WTC11 (cell line): ENCODE measurements around the gene NXT1. TPM values are rescaled to one million over a fixed set of nuclear protein-coding genes. Genes with fewer than 3 reads are reported as not detected.

ENCODE experiments used
- ATAC-seq: fragments of 200-7000 bp; cut with Tn5 transposase; 2 replicates; pipeline ENCODE4 v1.10.0; 2021; ENCODE audit warnings: mild to moderate bottlenecking, moderate library complexity
- CTCF ChIA-PET: fragments of 300-600 bp; sonication (Branson Sonifier 250); formaldehyde crosslinking; loops from one replicate; lab custom pipeline; 2021; ENCODE audit warnings: antibody characterized with exemption; lab: Charles Lee
- POLR2A ChIA-PET: fragments of 350-600 bp; sonication (Branson Sonifier 250); formaldehyde crosslinking; loops from one replicate; lab custom pipeline; 2021; ENCODE audit warnings: antibody characterized with exemption; lab: Charles Lee
- DNase-seq: peaks from one replicate; pipeline ENCODE4 v3.0.0; 2021; ENCODE audit warnings: low spot score
- H3K27ac Mint-ChIP-seq: 2 replicates; pipeline ENCODE4 v1.8.0; 2021; ENCODE audit warnings: mixed read lengths
- H3K27me3 Mint-ChIP-seq: 2 replicates; pipeline ENCODE4 v1.8.0; 2021; ENCODE audit warnings: low read depth, mild to moderate bottlenecking, moderate library complexity, mixed read lengths
- H3K36me3 Mint-ChIP-seq: 2 replicates; pipeline ENCODE4 v1.8.0; 2021; ENCODE audit warnings: mixed read lengths
- H3K4me1 Mint-ChIP-seq: 2 replicates; pipeline ENCODE4 v1.8.0; 2022; ENCODE audit warnings: mixed read lengths
- H3K4me3 Mint-ChIP-seq: 2 replicates; pipeline ENCODE4 v1.8.0; 2021; ENCODE audit warnings: mild to moderate bottlenecking, moderate library complexity, mixed read lengths
- H3K9me3 Mint-ChIP-seq: 2 replicates; pipeline ENCODE4 v1.8.0; 2021; ENCODE audit warnings: mixed read lengths
- ETV6 ChIP-seq: sonication (generic); formaldehyde crosslinking; IDR thresholded peaks from 2 replicates; pipeline ENCODE4 v1.8.1; 2022; ENCODE audit warnings: mild to moderate bottlenecking, missing genetic modification reagents
- GABPB1 ChIP-seq: sonication (generic); formaldehyde crosslinking; IDR thresholded peaks from 2 replicates; pipeline ENCODE4 v1.8.1; 2023; ENCODE audit warnings: mild to moderate bottlenecking, missing genetic modification reagents
- IRF2 ChIP-seq: sonication (generic); formaldehyde crosslinking; IDR thresholded peaks from 2 replicates; pipeline ENCODE4 v1.8.0; 2022; ENCODE audit warnings: low read depth, missing genetic modification reagents, borderline replicate concordance
- JUN ChIP-seq: sonication (generic); formaldehyde crosslinking; IDR thresholded peaks from 2 replicates; pipeline ENCODE4 v1.8.0; 2023; ENCODE audit warnings: mild to moderate bottlenecking, missing genetic modification reagents
- KAT7 ChIP-seq: sonication (generic); formaldehyde crosslinking; IDR thresholded peaks from 2 replicates; pipeline ENCODE4 v1.8.1; 2023; ENCODE audit warnings: missing genetic modification reagents, mild to moderate bottlenecking, borderline replicate concordance
- MLX ChIP-seq: sonication (generic); formaldehyde crosslinking; IDR thresholded peaks from 2 replicates; pipeline ENCODE4 v1.8.1; 2023; ENCODE audit warnings: mild to moderate bottlenecking, missing genetic modification reagents, moderate library complexity
- NFATC4 ChIP-seq: fragments of 250-450 bp; sonication (Bioruptor Pico); IDR thresholded peaks from 2 replicates; pipeline ENCODE4 v1.9.0; 2021; ENCODE audit warnings: mild to moderate bottlenecking
- PRRX2 ChIP-seq: fragments of 250-450 bp; sonication (Bioruptor Pico); IDR thresholded peaks from 2 replicates; pipeline ENCODE4 v1.8.0; 2021; ENCODE audit warnings: mild to moderate bottlenecking
- RORB ChIP-seq: fragments of 250-450 bp; sonication (Bioruptor Pico); IDR thresholded peaks from 2 replicates; pipeline ENCODE4 v1.9.0; 2021; ENCODE audit warnings: mild to moderate bottlenecking
- TP53 ChIP-seq: sonication (generic); formaldehyde crosslinking; IDR thresholded peaks from 2 replicates; pipeline ENCODE4 v1.8.1; 2023; ENCODE audit warnings: mild to moderate bottlenecking, missing genetic modification reagents
- ZNF219 ChIP-seq: sonication (generic); formaldehyde crosslinking; IDR thresholded peaks from 2 replicates; pipeline ENCODE4 v1.8.0; 2023; ENCODE audit warnings: missing genetic modification reagents, mild to moderate bottlenecking, borderline replicate concordance
- ZNF317 ChIP-seq: sonication (generic); formaldehyde crosslinking; IDR thresholded peaks from 2 replicates; pipeline ENCODE4 v1.8.1; 2023; ENCODE audit warnings: low read depth, mild to moderate bottlenecking, moderate library complexity, missing genetic modification reagents, borderline replicate concordance
- ZNF396 ChIP-seq: fragments of 250-450 bp; sonication (Bioruptor Pico); IDR thresholded peaks from 2 replicates; pipeline ENCODE4 v1.8.0; 2021; ENCODE audit warnings: mild to moderate bottlenecking, moderate library complexity, borderline replicate concordance
- total RNA-seq: library from RNA; stranded (reverse); gene quantifications from 3 replicates; pipeline ENCODE4 v1.2.3, GENCODE V29; 2021
- TF ChIP-seq, protein P1 (sequence below): sonication (generic); formaldehyde crosslinking; conservative IDR thresholded peaks from 2 replicates; pipeline ENCODE4 v1.8.1; 2022; ENCODE audit warnings: mild to moderate bottlenecking, missing genetic modification reagents
- TF ChIP-seq, protein P2 (sequence below): sonication (generic); formaldehyde crosslinking; IDR thresholded peaks from 2 replicates; pipeline ENCODE4 v1.8.0; 2023; ENCODE audit warnings: mild to moderate bottlenecking, missing genetic modification reagents
- TF ChIP-seq, protein P3 (sequence below): sonication (generic); formaldehyde crosslinking; IDR thresholded peaks from 2 replicates; pipeline ENCODE4 v1.8.1; 2022; ENCODE audit warnings: low read depth, mild to moderate bottlenecking, moderate library complexity, missing genetic modification reagents, borderline replicate concordance
- TF ChIP-seq, protein P4 (sequence below): sonication (generic); formaldehyde crosslinking; IDR thresholded peaks from 2 replicates; pipeline ENCODE4 v1.8.0; 2023; ENCODE audit warnings: missing genetic modification reagents, mild to moderate bottlenecking, borderline replicate concordance
- TF ChIP-seq, protein P5 (sequence below): sonication (generic); formaldehyde crosslinking; conservative IDR thresholded peaks from 2 replicates; pipeline ENCODE4 v1.8.1; 2023; ENCODE audit warnings: mild to moderate bottlenecking, low read depth, missing genetic modification reagents, moderate library complexity
- TF ChIP-seq, protein P6 (sequence below): sonication (generic); formaldehyde crosslinking; IDR thresholded peaks from 2 replicates; pipeline ENCODE4 v1.8.0; 2022; ENCODE audit warnings: missing genetic modification reagents
- TF ChIP-seq, protein P7 (sequence below): sonication (generic); formaldehyde crosslinking; IDR thresholded peaks from 2 replicates; pipeline ENCODE4 v1.8.0; 2023; ENCODE audit warnings: missing genetic modification reagents

The NXT1 gene
- total RNA-seq, 1 experiment from 2014 or later: 18.8 TPM

- TF ChIP-seq IRF2 (CRISPR knock-in tag) (no peak), ETV6 (CRISPR knock-in tag) (no peak), PRRX2 (no peak), GABPB1 (CRISPR knock-in tag) (no peak), ZNF317 (no peak), JUN (CRISPR knock-in tag) (no peak), ZNF396 (CRISPR knock-in tag) (no peak), MLX (no peak), TP53 (CRISPR knock-in tag) (no peak), KAT7 (CRISPR knock-in tag) (no peak), RORB (CRISPR knock-in tag) (no peak), ZNF219 (CRISPR knock-in tag) (no peak), NFATC4 (no peak)
- TF ChIP-seq, protein P1, sequence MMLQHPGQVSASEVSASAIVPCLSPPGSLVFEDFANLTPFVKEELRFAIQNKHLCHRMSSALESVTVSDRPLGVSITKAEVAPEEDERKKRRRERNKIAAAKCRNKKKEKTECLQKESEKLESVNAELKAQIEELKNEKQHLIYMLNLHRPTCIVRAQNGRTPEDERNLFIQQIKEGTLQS (CRISPR knock-in tag): no peak
- TF ChIP-seq, protein P2, sequence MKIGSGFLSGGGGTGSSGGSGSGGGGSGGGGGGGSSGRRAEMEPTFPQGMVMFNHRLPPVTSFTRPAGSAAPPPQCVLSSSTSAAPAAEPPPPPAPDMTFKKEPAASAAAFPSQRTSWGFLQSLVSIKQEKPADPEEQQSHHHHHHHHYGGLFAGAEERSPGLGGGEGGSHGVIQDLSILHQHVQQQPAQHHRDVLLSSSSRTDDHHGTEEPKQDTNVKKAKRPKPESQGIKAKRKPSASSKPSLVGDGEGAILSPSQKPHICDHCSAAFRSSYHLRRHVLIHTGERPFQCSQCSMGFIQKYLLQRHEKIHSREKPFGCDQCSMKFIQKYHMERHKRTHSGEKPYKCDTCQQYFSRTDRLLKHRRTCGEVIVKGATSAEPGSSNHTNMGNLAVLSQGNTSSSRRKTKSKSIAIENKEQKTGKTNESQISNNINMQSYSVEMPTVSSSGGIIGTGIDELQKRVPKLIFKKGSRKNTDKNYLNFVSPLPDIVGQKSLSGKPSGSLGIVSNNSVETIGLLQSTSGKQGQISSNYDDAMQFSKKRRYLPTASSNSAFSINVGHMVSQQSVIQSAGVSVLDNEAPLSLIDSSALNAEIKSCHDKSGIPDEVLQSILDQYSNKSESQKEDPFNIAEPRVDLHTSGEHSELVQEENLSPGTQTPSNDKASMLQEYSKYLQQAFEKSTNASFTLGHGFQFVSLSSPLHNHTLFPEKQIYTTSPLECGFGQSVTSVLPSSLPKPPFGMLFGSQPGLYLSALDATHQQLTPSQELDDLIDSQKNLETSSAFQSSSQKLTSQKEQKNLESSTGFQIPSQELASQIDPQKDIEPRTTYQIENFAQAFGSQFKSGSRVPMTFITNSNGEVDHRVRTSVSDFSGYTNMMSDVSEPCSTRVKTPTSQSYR: no peak
- TF ChIP-seq, protein P3, sequence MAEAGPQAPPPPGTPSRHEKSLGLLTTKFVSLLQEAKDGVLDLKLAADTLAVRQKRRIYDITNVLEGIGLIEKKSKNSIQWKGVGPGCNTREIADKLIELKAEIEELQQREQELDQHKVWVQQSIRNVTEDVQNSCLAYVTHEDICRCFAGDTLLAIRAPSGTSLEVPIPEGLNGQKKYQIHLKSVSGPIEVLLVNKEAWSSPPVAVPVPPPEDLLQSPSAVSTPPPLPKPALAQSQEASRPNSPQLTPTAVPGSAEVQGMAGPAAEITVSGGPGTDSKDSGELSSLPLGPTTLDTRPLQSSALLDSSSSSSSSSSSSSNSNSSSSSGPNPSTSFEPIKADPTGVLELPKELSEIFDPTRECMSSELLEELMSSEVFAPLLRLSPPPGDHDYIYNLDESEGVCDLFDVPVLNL: no peak
- TF ChIP-seq, protein P4, sequence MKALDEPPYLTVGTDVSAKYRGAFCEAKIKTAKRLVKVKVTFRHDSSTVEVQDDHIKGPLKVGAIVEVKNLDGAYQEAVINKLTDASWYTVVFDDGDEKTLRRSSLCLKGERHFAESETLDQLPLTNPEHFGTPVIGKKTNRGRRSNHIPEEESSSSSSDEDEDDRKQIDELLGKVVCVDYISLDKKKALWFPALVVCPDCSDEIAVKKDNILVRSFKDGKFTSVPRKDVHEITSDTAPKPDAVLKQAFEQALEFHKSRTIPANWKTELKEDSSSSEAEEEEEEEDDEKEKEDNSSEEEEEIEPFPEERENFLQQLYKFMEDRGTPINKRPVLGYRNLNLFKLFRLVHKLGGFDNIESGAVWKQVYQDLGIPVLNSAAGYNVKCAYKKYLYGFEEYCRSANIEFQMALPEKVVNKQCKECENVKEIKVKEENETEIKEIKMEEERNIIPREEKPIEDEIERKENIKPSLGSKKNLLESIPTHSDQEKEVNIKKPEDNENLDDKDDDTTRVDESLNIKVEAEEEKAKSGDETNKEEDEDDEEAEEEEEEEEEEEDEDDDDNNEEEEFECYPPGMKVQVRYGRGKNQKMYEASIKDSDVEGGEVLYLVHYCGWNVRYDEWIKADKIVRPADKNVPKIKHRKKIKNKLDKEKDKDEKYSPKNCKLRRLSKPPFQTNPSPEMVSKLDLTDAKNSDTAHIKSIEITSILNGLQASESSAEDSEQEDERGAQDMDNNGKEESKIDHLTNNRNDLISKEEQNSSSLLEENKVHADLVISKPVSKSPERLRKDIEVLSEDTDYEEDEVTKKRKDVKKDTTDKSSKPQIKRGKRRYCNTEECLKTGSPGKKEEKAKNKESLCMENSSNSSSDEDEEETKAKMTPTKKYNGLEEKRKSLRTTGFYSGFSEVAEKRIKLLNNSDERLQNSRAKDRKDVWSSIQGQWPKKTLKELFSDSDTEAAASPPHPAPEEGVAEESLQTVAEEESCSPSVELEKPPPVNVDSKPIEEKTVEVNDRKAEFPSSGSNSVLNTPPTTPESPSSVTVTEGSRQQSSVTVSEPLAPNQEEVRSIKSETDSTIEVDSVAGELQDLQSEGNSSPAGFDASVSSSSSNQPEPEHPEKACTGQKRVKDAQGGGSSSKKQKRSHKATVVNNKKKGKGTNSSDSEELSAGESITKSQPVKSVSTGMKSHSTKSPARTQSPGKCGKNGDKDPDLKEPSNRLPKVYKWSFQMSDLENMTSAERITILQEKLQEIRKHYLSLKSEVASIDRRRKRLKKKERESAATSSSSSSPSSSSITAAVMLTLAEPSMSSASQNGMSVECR (CRISPR knock-in tag): no peak
- TF ChIP-seq, protein P5, sequence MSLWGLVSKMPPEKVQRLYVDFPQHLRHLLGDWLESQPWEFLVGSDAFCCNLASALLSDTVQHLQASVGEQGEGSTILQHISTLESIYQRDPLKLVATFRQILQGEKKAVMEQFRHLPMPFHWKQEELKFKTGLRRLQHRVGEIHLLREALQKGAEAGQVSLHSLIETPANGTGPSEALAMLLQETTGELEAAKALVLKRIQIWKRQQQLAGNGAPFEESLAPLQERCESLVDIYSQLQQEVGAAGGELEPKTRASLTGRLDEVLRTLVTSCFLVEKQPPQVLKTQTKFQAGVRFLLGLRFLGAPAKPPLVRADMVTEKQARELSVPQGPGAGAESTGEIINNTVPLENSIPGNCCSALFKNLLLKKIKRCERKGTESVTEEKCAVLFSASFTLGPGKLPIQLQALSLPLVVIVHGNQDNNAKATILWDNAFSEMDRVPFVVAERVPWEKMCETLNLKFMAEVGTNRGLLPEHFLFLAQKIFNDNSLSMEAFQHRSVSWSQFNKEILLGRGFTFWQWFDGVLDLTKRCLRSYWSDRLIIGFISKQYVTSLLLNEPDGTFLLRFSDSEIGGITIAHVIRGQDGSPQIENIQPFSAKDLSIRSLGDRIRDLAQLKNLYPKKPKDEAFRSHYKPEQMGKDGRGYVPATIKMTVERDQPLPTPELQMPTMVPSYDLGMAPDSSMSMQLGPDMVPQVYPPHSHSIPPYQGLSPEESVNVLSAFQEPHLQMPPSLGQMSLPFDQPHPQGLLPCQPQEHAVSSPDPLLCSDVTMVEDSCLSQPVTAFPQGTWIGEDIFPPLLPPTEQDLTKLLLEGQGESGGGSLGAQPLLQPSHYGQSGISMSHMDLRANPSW (CRISPR knock-in tag): no peak
- TF ChIP-seq, protein P6, sequence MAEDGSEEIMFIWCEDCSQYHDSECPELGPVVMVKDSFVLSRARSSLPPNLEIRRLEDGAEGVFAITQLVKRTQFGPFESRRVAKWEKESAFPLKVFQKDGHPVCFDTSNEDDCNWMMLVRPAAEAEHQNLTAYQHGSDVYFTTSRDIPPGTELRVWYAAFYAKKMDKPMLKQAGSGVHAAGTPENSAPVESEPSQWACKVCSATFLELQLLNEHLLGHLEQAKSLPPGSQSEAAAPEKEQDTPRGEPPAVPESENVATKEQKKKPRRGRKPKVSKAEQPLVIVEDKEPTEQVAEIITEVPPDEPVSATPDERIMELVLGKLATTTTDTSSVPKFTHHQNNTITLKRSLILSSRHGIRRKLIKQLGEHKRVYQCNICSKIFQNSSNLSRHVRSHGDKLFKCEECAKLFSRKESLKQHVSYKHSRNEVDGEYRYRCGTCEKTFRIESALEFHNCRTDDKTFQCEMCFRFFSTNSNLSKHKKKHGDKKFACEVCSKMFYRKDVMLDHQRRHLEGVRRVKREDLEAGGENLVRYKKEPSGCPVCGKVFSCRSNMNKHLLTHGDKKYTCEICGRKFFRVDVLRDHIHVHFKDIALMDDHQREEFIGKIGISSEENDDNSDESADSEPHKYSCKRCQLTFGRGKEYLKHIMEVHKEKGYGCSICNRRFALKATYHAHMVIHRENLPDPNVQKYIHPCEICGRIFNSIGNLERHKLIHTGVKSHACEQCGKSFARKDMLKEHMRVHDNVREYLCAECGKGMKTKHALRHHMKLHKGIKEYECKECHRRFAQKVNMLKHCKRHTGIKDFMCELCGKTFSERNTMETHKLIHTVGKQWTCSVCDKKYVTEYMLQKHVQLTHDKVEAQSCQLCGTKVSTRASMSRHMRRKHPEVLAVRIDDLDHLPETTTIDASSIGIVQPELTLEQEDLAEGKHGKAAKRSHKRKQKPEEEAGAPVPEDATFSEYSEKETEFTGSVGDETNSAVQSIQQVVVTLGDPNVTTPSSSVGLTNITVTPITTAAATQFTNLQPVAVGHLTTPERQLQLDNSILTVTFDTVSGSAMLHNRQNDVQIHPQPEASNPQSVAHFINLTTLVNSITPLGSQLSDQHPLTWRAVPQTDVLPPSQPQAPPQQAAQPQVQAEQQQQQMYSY: no peak
- TF ChIP-seq, protein P7, sequence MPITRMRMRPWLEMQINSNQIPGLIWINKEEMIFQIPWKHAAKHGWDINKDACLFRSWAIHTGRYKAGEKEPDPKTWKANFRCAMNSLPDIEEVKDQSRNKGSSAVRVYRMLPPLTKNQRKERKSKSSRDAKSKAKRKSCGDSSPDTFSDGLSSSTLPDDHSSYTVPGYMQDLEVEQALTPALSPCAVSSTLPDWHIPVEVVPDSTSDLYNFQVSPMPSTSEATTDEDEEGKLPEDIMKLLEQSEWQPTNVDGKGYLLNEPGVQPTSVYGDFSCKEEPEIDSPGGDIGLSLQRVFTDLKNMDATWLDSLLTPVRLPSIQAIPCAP: no peak
- Mint-ChIP-seq H3K36me3 (peaks cover 54% of the 10 kb centered on the region), H3K4me3 (no peak overlapping the region), H3K4me1 (peaks cover 4% of the 10 kb centered on the region), H3K9me3 (no peaks in the 10 kb centered on the region), H3K27me3 (no peaks in the 10 kb centered on the region), H3K27ac (no peak overlapping the region)
- POLR2A ChIA-PET: no interaction called here
- DNase-seq (no peak), ATAC-seq (no peak)
- CTCF ChIA-PET: no interaction called here
Observed at GRCh38 chr20:23370274-23370673, 19.7 kb downstream of the NXT1 start.
